BLaER1 treated with 17β-estradiol and CSF1 and Interleukin-3, amounts not matched to agents 10 nM and 100 nM (cell line): Measurements from ENCODE around the gene KRT6C.

Experiments
- H3K27ac ChIP-seq, 11 experiments: shearing (Covaris generic); formaldehyde crosslinking; 2 replicates each; pipeline ENCODE4 v1.8.1; 2022
- H3K27me3 ChIP-seq, 11 experiments: shearing (Covaris generic); formaldehyde crosslinking; 2 replicates each; pipeline ENCODE4 v1.8.1; 2022
- H3K36me3 ChIP-seq, 11 experiments: shearing (Covaris generic); formaldehyde crosslinking; 2 replicates each; pipeline ENCODE4 v1.8.1; 2022
- H3K4me1 ChIP-seq, 10 experiments: shearing (Covaris generic); formaldehyde crosslinking; 2 replicates each; pipeline ENCODE4 v1.8.1; 2022
- H3K4me2 ChIP-seq, 11 experiments: shearing (Covaris generic); formaldehyde crosslinking; 2 replicates each; pipeline ENCODE4 v1.8.1; 2022
- H3K4me3 ChIP-seq, 10 experiments: shearing (Covaris generic); formaldehyde crosslinking; 2 replicates each; pipeline ENCODE4 v1.8.1; 2022
- H3K9ac ChIP-seq, 11 experiments: shearing (Covaris generic); formaldehyde crosslinking; 2 replicates each; pipeline ENCODE4 v1.8.1; 2022
- H3K9me3 ChIP-seq, 11 experiments: shearing (Covaris generic); formaldehyde crosslinking; replicated peaks in 1 of 11; 2 replicates each; pipeline ENCODE4 v1.8.1; 2022
- H4K20me1 ChIP-seq, 11 experiments: shearing (Covaris generic); formaldehyde crosslinking; 2 replicates each; pipeline ENCODE4 v1.8.1; 2022
- Cebpa-rat ChIP-seq, 11 experiments: shearing (Covaris generic); IDR thresholded peaks; 2 replicates each; pipeline ENCODE4 v1.8.1; 2022

Gene KRT6C

GRCh38 chr12:52473768-52474167, at the start of gene KRT6C:
Gene KRT6C, minus strand, starts transcription at chr12:52473805. Its CDS starts 68 bp downstream, at chr12:52473737.
- Histone ChIP-seq H3K27me3 (no peaks in the 10 kb centered on the region), H3K36me3 (no peaks in the 10 kb centered on the region), H3K27ac (no peak within 1 kb of the TSS), H4K20me1 (no peaks in the 10 kb centered on the region), H3K4me2 (no peak within 1 kb of the TSS), H3K9ac (no peak within 1 kb of the TSS), H3K9me3 (peaks cover 0 to 14% (median 8%) of the 10 kb centered on the region in 11 experiments; a peak in 10 of 22 replicates), H3K4me3 (no peak within 1 kb of the TSS), H3K4me1 (no peaks in the 10 kb centered on the region)
- no peak for TF ChIP-seq Cebpa-rat (IDR thresholded peaks at IDR 0.05)

- H4K20me1 ChIP-seq = no peaks in the 10 kb centered on the region; a peak in 1 of 22 replicates
- no peaks in the 10 kb centered on the region for H3K27me3 ChIP-seq
- no peak overlapping the region for H3K27ac ChIP-seq
- no peak overlapping the region for H3K4me3 ChIP-seq
- no peaks in the 10 kb centered on the region for H3K36me3 ChIP-seq
- no peaks in the 10 kb centered on the region for H3K9me3 ChIP-seq
- H3K4me1 ChIP-seq = peaks cover 0 to 12% (median 3%) of the 10 kb centered on the region in 10 experiments; a peak in 7 of 20 replicates
- TF ChIP-seq Cebpa-rat (IDR thresholded peaks at IDR 0.05) = no peak
- H3K4me2 ChIP-seq = no peak overlapping the region
- no peak overlapping the region for H3K9ac ChIP-seq
Observed at GRCh38 chr12:52522346-52523011, 48.9 kb upstream of the KRT6C start.

DNA sequence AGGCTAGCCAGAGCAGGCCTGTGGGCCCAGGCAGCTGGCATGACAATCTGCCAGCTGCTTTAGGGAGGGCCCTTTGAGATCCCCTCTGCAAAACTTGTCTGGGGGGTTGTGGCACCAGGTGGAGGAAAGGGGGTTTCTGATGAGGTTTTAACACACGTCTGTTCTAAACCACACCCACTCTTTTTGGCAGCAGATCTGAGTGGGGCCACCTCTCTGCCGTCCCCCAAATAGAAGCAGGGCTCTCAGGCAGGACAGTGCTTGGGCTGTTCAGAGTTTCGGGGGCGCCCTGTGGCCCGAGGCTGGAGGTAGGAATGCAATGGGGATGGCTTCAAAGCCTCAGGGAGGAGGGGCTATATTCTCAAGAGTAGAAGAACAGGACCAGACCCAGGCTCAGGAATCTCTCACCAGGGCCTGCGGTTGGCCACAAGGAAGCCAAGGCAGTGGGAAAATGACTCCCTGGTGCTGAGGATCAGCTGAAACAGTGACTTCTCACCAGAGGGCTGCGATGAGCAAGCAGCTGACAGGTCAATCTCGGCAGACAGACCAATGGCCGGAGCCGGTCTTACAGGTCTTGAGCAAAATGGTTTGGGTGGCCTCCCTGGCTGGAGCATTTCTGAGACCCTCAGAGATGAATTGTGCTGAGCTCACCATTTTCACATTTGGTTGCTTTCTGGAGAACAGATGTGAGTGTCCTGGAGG, 48.1 kb upstream of the KRT6C start:
- H3K4me1 ChIP-seq = peaks cover 0 to 5% (median 0%) of the 10 kb centered on the region in 10 experiments; a peak in 2 of 20 replicates
- no peak overlapping the region for H3K9ac ChIP-seq
- H3K9me3 ChIP-seq = no peaks in the 10 kb centered on the region
- TF ChIP-seq Cebpa-rat (IDR thresholded peaks at IDR 0.05) = no peak
- no peak overlapping the region for H3K27ac ChIP-seq
- no peak overlapping the region for H3K4me3 ChIP-seq
- H4K20me1 ChIP-seq = no peaks in the 10 kb centered on the region; a peak in 1 of 22 replicates
- H3K36me3 ChIP-seq = no peaks in the 10 kb centered on the region
- H3K4me2 ChIP-seq = no peak overlapping the region
- no peaks in the 10 kb centered on the region for H3K27me3 ChIP-seq

- Histone ChIP-seq H3K4me3 (no peak overlapping the region), H4K20me1 (no peaks in the 10 kb centered on the region; a peak in 1 of 22 replicates), H3K9me3 (no peaks in the 10 kb centered on the region), H3K27ac (no peak overlapping the region), H3K4me1 (no peaks in the 10 kb centered on the region; a peak in 1 of 20 replicates), H3K36me3 (no peaks in the 10 kb centered on the region), H3K27me3 (no peaks in the 10 kb centered on the region), H3K9ac (no peak overlapping the region), H3K4me2 (no peak overlapping the region)
- no peak for TF ChIP-seq Cebpa-rat (IDR thresholded peaks at IDR 0.05)
Observed at GRCh38 chr12:52521175-52521567, 47.6 kb upstream of the KRT6C start.

DNA sequence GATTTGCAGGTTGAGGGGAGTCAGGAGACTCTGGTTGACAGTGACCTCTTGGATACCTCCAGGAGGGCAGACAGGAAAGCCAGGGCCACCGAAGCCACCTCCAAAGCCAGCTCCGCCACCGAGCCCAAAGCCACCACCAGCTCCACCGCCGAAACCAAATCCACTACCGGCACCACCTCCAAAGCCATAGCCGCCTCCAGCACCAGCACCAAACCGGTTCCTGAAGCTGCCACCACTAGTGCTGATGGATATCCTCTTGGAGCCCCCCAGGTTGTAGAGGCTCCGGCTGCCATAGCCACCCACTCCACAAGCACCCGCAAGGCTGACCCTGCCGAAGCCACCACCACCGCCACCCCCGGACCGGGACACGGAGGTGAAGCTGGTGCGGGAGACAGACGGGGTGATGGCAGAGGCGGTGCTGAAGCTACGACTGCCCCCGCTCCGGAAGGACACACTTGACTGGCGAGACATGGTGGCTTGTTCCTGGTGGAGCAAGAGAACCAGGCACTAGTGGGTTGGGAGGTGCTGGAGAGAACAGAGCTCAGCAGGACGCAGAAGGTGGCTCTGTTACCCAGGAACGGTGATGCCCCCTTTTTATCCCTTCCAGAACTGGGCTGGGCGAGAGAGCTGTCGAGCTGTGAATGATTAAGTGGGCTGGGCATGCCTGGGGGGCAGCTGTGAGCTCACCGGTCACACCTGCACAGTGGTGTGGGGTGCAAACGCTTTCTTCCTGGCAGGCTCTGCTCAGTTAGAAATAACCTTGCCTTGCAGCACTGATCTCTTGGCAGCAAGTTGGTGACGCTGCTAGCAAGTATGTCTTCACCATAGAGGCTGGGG, 46.4 kb upstream of the KRT6C start, which contains the start of gene KRT5:
Gene KRT5 (minus strand): TSS at position 569 of the 837 bp plus-strand sequence. CDS start 98 bp downstream, at position 471.
- Histone ChIP-seq H3K9ac (no peak within 1 kb of the TSS), H3K27ac (no peak within 1 kb of the TSS), H3K9me3 (no peaks in the 10 kb centered on the region), H3K36me3 (no peaks in the 10 kb centered on the region), H3K4me3 (no peak within 1 kb of the TSS), H3K27me3 (no peaks in the 10 kb centered on the region), H3K4me1 (peaks cover 0 to 3% (median 0%) of the 10 kb centered on the region in 10 experiments; a peak in 1 of 20 replicates), H3K4me2 (no peak within 1 kb of the TSS), H4K20me1 (no peaks in the 10 kb centered on the region; a peak in 1 of 22 replicates)
- TF ChIP-seq Cebpa-rat (IDR thresholded peaks at IDR 0.05) = no peak

DNA sequence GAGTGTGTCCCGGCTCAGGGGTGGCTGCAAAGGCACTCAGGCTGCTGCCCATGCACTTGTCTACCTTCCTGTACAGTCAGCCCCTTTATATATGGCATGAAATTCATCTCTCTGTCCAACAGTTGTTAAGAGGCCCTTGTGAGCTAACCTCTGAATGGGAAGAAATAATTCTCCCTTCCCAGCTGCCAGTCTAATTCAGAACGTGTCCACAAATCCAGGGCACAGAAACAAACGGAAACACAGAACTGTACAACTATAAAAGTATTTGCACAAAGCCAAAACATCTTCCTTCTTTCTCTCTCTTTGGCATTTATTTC, 45.7 kb upstream of the KRT6C start:
- Histone ChIP-seq H3K4me1 (peaks cover 0 to 3% (median 0%) of the 10 kb centered on the region in 10 experiments; a peak in 1 of 20 replicates), H3K9ac (no peak overlapping the region), H3K27ac (no peak overlapping the region), H3K4me3 (no peak overlapping the region), H3K27me3 (no peaks in the 10 kb centered on the region), H4K20me1 (no peaks in the 10 kb centered on the region; a peak in 1 of 22 replicates), H3K9me3 (no peaks in the 10 kb centered on the region), H3K36me3 (no peaks in the 10 kb centered on the region), H3K4me2 (no peak overlapping the region)
- TF ChIP-seq Cebpa-rat (IDR thresholded peaks at IDR 0.05) = no peak

DNA sequence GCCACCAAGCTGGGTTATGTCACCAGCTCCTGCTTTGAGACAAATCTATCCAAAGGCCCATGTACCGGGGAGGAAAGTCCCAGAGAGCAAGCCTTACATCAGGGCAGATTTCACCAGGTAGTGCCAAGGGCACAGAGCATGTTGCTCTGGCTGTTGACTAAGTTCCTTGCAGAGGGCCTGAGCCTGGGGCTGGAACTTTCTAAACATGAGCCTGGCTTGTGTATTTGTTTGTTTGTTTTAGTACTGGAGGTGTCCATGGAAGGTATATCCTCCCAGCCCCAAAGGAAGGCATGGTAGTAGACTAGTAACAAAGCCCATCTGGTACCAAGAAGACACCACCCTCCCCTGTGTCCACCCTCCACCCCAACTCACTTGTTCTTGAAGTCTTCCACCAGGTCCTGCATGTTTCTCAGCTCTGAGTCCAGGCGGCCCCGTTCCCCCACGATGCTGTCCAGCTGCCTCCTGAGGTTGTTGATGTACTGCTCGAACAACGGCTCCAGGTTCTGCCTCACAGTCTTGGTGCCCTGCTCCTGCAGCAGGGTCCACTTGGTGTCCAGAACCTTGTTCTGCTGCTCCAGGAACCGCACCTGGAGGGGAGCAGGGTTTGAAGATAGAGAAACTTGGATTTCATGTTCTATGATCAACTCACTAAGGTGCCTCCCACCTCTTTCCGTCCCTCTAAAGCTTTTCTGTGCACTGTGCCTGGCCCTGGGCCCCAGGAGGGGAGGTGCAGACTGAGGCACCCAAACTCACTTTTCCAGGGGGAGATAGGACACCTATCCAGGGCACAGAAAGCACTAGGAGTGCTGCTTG, 45.2 kb upstream of the KRT6C start:
- Histone ChIP-seq H3K4me3 (no peak overlapping the region), H3K9me3 (no peaks in the 10 kb centered on the region), H3K27me3 (no peaks in the 10 kb centered on the region), H3K36me3 (no peaks in the 10 kb centered on the region), H3K27ac (no peak overlapping the region), H3K9ac (no peak overlapping the region), H3K4me2 (no peak overlapping the region), H4K20me1 (no peaks in the 10 kb centered on the region; a peak in 1 of 22 replicates), H3K4me1 (peaks cover 0 to 3% (median 0%) of the 10 kb centered on the region in 10 experiments; a peak in 1 of 20 replicates)
- no peak for TF ChIP-seq Cebpa-rat (IDR thresholded peaks at IDR 0.05)

- Histone ChIP-seq H3K9ac (no peak overlapping the region), H3K4me3 (no peak overlapping the region), H4K20me1 (no peaks in the 10 kb centered on the region; a peak in 1 of 22 replicates), H3K4me2 (no peak overlapping the region), H3K4me1 (peaks cover 0 to 3% (median 0%) of the 10 kb centered on the region in 10 experiments; a peak in 1 of 20 replicates), H3K9me3 (no peaks in the 10 kb centered on the region), H3K27me3 (no peaks in the 10 kb centered on the region), H3K27ac (no peak overlapping the region), H3K36me3 (no peaks in the 10 kb centered on the region)
- TF ChIP-seq Cebpa-rat (IDR thresholded peaks at IDR 0.05) = no peak
Observed at GRCh38 chr12:52517888-52518287, 44.3 kb upstream of the KRT6C start.
